ENCODE measurements around the gene OPN3.

Gene OPN3

GRCh38 chr1:241610056-241610815, 29.9 kb downstream of the OPN3 start:
- in situ Hi-C loops (cut with MboI; ENCODE audit: low sequenced_read_pairs, unreplicated experiment) = loop anchor here (10.0 kb wide), 1 partner anchor 385 kb away; the partner anchor contains the start of gene MAP1LC3C
- no peak for DNase-seq (ENCODE audit: low spot score)
- no peak for TF ChIP-seq CTCF (IDR thresholded peaks at IDR 0.05; ENCODE audit: borderline replicate concordance, control extremely low read depth, extremely low read depth, insufficient read depth, missing control alignments)

GRCh38 chr1:241608379-241609033, 31.7 kb downstream of the OPN3 start:
- no peak for TF ChIP-seq CTCF (IDR thresholded peaks at IDR 0.05; ENCODE audit: borderline replicate concordance, control extremely low read depth, extremely low read depth, insufficient read depth, missing control alignments)
- DNase-seq (ENCODE audit: low spot score) = no peak
- in situ Hi-C loops (cut with MboI; ENCODE audit: low sequenced_read_pairs, unreplicated experiment) = no loop called here

GRCh38 chr1:241607497-241607896, 32.7 kb downstream of the OPN3 start:
- no peak for DNase-seq (ENCODE audit: low spot score)
- no peak for TF ChIP-seq CTCF (IDR thresholded peaks at IDR 0.05; ENCODE audit: borderline replicate concordance, control extremely low read depth, extremely low read depth, insufficient read depth, missing control alignments)
- in situ Hi-C loops (cut with MboI; ENCODE audit: low sequenced_read_pairs, unreplicated experiment) = no loop called here

- in situ Hi-C loops (cut with MboI; ENCODE audit: low sequenced_read_pairs, unreplicated experiment) = no loop called here
- no peak for DNase-seq (ENCODE audit: low spot score)
- TF ChIP-seq CTCF (IDR thresholded peaks at IDR 0.05; ENCODE audit: borderline replicate concordance, control extremely low read depth, extremely low read depth, insufficient read depth, missing control alignments) = no peak
These were observed 33.6 kb downstream of the OPN3 start for GRCh38 chr1:241606544-241606943.

- DNase-seq (ENCODE audit: low spot score) = no peak
- TF ChIP-seq CTCF (IDR thresholded peaks at IDR 0.05; ENCODE audit: borderline replicate concordance, control extremely low read depth, extremely low read depth, insufficient read depth, missing control alignments) = no peak
- in situ Hi-C loops (cut with MboI; ENCODE audit: low sequenced_read_pairs, unreplicated experiment) = no loop called here
These were observed 34.9 kb downstream of the OPN3 start for GRCh38 chr1:241605146-241605805.

GRCh38 chr1:241603731-241604245, 36.4 kb downstream of the OPN3 start:
- TF ChIP-seq CTCF (IDR thresholded peaks at IDR 0.05; ENCODE audit: borderline replicate concordance, control extremely low read depth, extremely low read depth, insufficient read depth, missing control alignments) = no peak
- in situ Hi-C loops (cut with MboI; ENCODE audit: low sequenced_read_pairs, unreplicated experiment) = no loop called here

More at GRCh38 chr1:241603731-241604245, 36.4 kb downstream of the OPN3 start:
- DNase-seq (ENCODE audit: low spot score) = no peak
